Effector memory CD8-positive, alpha-beta T cell (primary cell): ENCODE measurements around the gene LMBRD1.

Source experiments
- ATAC-seq: fragments of 150-1000 bp; cut with Tn5 transposase; replicated peaks from 2 replicates; pipeline ENCODE4 v1.10.0; 2021; ENCODE audit warnings: mild to moderate bottlenecking, moderate library complexity
- DNase-seq, 3 experiments: peaks; one replicate each; pipeline ENCODE4 v3.0.0; 2021
- H3K27ac Mint-ChIP-seq, 2 donors: one replicate each; pipeline ENCODE4 v1.8.0; 2022; ENCODE audit warnings: mild to moderate bottlenecking in 2 of 2, mixed read lengths in 2 of 2, moderate library complexity in 2 of 2
- H3K27me3 Mint-ChIP-seq, 2 donors: one replicate each; pipeline ENCODE4 v1.8.0; 2022; ENCODE audit warnings: mixed read lengths in 2 of 2
- H3K36me3 Mint-ChIP-seq: one replicate; pipeline ENCODE4 v1.8.0; 2022; ENCODE audit warnings: mild to moderate bottlenecking, moderate library complexity, mixed read lengths; ENCODE audit not compliant: insufficient read depth
- H3K4me1 Mint-ChIP-seq, 2 donors: one replicate each; pipeline ENCODE4 v1.8.0; 2022; ENCODE audit warnings: low read depth in 2 of 2, mixed read lengths in 2 of 2
- H3K4me3 Mint-ChIP-seq, 2 donors: one replicate each; pipeline ENCODE4 v1.8.0; 2022; ENCODE audit warnings: mild to moderate bottlenecking in 2 of 2, mixed read lengths in 2 of 2, moderate library complexity in 2 of 2
- H3K9me3 Mint-ChIP-seq, 2 donors: one replicate each; pipeline ENCODE4 v1.8.0; 2022; ENCODE audit warnings: mixed read lengths in 2 of 2

LMBRD1 gene

GRCh38 chr6:69630767-69631166 lies 166.0 kb downstream of the LMBRD1 start:
- H3K4me1 Mint-ChIP-seq = no peaks in the 10 kb centered on the region

GRCh38 chr6:69627625-69628024 lies 169.2 kb downstream of the LMBRD1 start:
- ATAC-seq (no peak), DNase-seq (no peak)
- H3K4me1 Mint-ChIP-seq = no peaks in the 10 kb centered on the region
- H3K27me3 Mint-ChIP-seq = no peaks in the 10 kb centered on the region
- no peaks in the 10 kb centered on the region for H3K9me3 Mint-ChIP-seq
- H3K27ac Mint-ChIP-seq = no peak overlapping the region
- H3K4me3 Mint-ChIP-seq = no peak overlapping the region
- H3K36me3 Mint-ChIP-seq = no peaks in the 10 kb centered on the region

More at GRCh38 chr6:69630767-69631166, 166.0 kb downstream of the LMBRD1 start:
- Mint-ChIP-seq H3K9me3 (no peaks in the 10 kb centered on the region), H3K4me3 (no peak overlapping the region), H3K27ac (no peak overlapping the region), H3K36me3 (no peaks in the 10 kb centered on the region), H3K27me3 (peaks cover 0 to 4% of the 10 kb centered on the region in 2 donors)
- DNase-seq (no peak), ATAC-seq (no peak)

- no peak overlapping the region for H3K27ac Mint-ChIP-seq
- H3K9me3 Mint-ChIP-seq = no peaks in the 10 kb centered on the region
- no peak for DNase-seq
- no peaks in the 10 kb centered on the region for H3K4me1 Mint-ChIP-seq
- H3K27me3 Mint-ChIP-seq = peaks cover 0 to 9% of the 10 kb centered on the region in 2 donors
- H3K36me3 Mint-ChIP-seq = no peaks in the 10 kb centered on the region
- no peak for ATAC-seq
- H3K4me3 Mint-ChIP-seq = no peak overlapping the region
These were observed 171.9 kb downstream of the LMBRD1 start for GRCh38 chr6:69624944-69625343.
